DND-41 (cell line): ENCODE results near the gene BUD31.

Source experiments
- ATAC-seq: fragments of 200-7000 bp; cut with Tn5 transposase; 3 replicates; pipeline ENCODE4 v1.9.1; 2021; ENCODE audit warnings: low read depth; ENCODE audit not compliant: insufficient read depth
- DNase-seq: peaks from one replicate; pipeline ENCODE4 v3.0.0-alpha.2; 2020
- H2AFZ ChIP-seq: 2 replicates; pipeline ENCODE4 v1.6.0; 2012; ENCODE audit warnings: low read depth, low read length
- H3K27ac ChIP-seq: 2 replicates; pipeline ENCODE4 v1.5.1; 2012; ENCODE audit warnings: low read length, inconsistent platforms
- H3K27me3 ChIP-seq: fragments of 200-600 bp; sonication (generic); 2 replicates; pipeline ENCODE4 v1.6.0; 2012; ENCODE audit warnings: low read length, mild to moderate bottlenecking, inconsistent platforms; ENCODE audit not compliant: insufficient read depth, poor library complexity
- H3K36me3 ChIP-seq: 2 replicates; pipeline ENCODE4 v1.5.1; 2012; ENCODE audit warnings: low read length, inconsistent platforms; ENCODE audit not compliant: insufficient read depth
- H3K4me1 ChIP-seq: 2 replicates; pipeline ENCODE4 v1.5.1; 2012; ENCODE audit warnings: mild to moderate bottlenecking, low read length; ENCODE audit not compliant: insufficient read depth
- H3K4me2 ChIP-seq: 2 replicates; pipeline ENCODE4 v1.6.0; 2012; ENCODE audit warnings: mild to moderate bottlenecking, moderate library complexity, low read length, inconsistent platforms; ENCODE audit not compliant: insufficient read depth
- H3K4me3 ChIP-seq, 2 experiments: fragments of 200-600 bp in 1 of 2; shearing (Covaris generic) in 1 of 2; 2 replicates each; pipeline ENCODE4 v1.5.1; 2012 to 2016; ENCODE audit warnings: inconsistent platforms in 2 of 2, low read length in 2 of 2, mild to moderate bottlenecking in 2 of 2, low read depth in 1 of 2, moderate library complexity in 1 of 2
- H3K79me2 ChIP-seq: 2 replicates; pipeline ENCODE4 v1.6.0; 2012; ENCODE audit warnings: low read length, inconsistent platforms; ENCODE audit not compliant: insufficient read depth
- H3K9ac ChIP-seq: 2 replicates; pipeline ENCODE4 v1.6.0; 2012; ENCODE audit warnings: low read depth, mild to moderate bottlenecking, inconsistent platforms, low read length, moderate library complexity
- H3K9me3 ChIP-seq: 2 replicates; pipeline ENCODE4 v1.5.1; 2012; ENCODE audit warnings: low read length, moderate library complexity, mild to moderate bottlenecking, inconsistent platforms; ENCODE audit not compliant: insufficient read depth, severe bottlenecking
- H4K20me1 ChIP-seq: 2 replicates; pipeline ENCODE4 v1.6.0; 2012; ENCODE audit warnings: low read length; ENCODE audit not compliant: insufficient read depth
- CTCF ChIP-seq: IDR thresholded peaks from 2 replicates; pipeline ENCODE4 v1.5.1; 2012; ENCODE audit warnings: borderline replicate concordance, low read length, moderate library complexity, mild to moderate bottlenecking; ENCODE audit not compliant: poor library complexity, severe bottlenecking; ENCODE audit errors: extremely low read depth
- EZH2 ChIP-seq: IDR thresholded peaks from 3 replicates; pipeline ENCODE4 v1.6.1; 2012; ENCODE audit warnings: borderline replicate concordance, low read depth, mild to moderate bottlenecking, moderate library complexity, low read length, inconsistent platforms; ENCODE audit not compliant: severe bottlenecking

The BUD31 gene

GRCh38 chr7:99383791-99384370 is 24.9 kb upstream of the BUD31 start:
- no peaks in the 10 kb centered on the region for H3K9me3 ChIP-seq
- peaks cover 53% of the 10 kb centered on the region for H3K79me2 ChIP-seq
- H3K4me3 ChIP-seq: no peak overlapping the region
- H3K36me3 ChIP-seq: peaks cover 52% of the 10 kb centered on the region
- no peak overlapping the region for H2AFZ ChIP-seq
- no peak overlapping the region for H3K9ac ChIP-seq
- no peak overlapping the region for H3K27ac ChIP-seq
- ATAC-seq (no peak), DNase-seq (no peak)
- peaks cover 29% of the 10 kb centered on the region for H3K4me1 ChIP-seq
- TF ChIP-seq EZH2 (no peak), CTCF (no peak)
- no peak overlapping the region for H3K4me2 ChIP-seq
- peaks cover 51% of the 10 kb centered on the region for H4K20me1 ChIP-seq
- H3K27me3 ChIP-seq: no peaks in the 10 kb centered on the region

GRCh38 chr7:99384523-99384922 is 24.2 kb upstream of the BUD31 start:
- TF ChIP-seq EZH2 (no peak), CTCF (no peak)
- Histone ChIP-seq H3K9me3 (no peaks in the 10 kb centered on the region), H2AFZ (no peak overlapping the region), H3K27me3 (no peaks in the 10 kb centered on the region), H3K36me3 (peaks cover 55% of the 10 kb centered on the region), H3K27ac (no peak overlapping the region), H3K79me2 (peaks cover 47% of the 10 kb centered on the region), H4K20me1 (peaks cover 49% of the 10 kb centered on the region), H3K4me2 (no peak overlapping the region), H3K4me3 (no peak overlapping the region), H3K9ac (no peak overlapping the region), H3K4me1 (peaks cover 23% of the 10 kb centered on the region)
- ATAC-seq (no peak), DNase-seq (no peak)

GRCh38 chr7:99385564-99385963 is 23.2 kb upstream of the BUD31 start:
- Histone ChIP-seq H3K27me3 (no peaks in the 10 kb centered on the region), H3K9ac (no peak overlapping the region), H2AFZ (no peak overlapping the region), H3K36me3 (peaks cover 65% of the 10 kb centered on the region), H3K4me1 (peaks cover 12% of the 10 kb centered on the region), H3K79me2 (peaks cover 37% of the 10 kb centered on the region), H3K27ac (no peak overlapping the region), H3K4me2 (no peak overlapping the region), H3K9me3 (no peaks in the 10 kb centered on the region), H3K4me3 (no peak overlapping the region), H4K20me1 (peaks cover 43% of the 10 kb centered on the region)
- ATAC-seq (no peak), DNase-seq (no peak)
- TF ChIP-seq EZH2 (no peak), CTCF (no peak)
